Measurements from ENCODE around the gene CFHR2. TPM values are rescaled to one million over a fixed set of nuclear protein-coding genes. Genes with fewer than 3 reads are reported as not detected.

Gene CFHR2
- total and polyA plus RNA-seq, 2 of the 8 experiments (the other 6 are each of a cell fraction or from before 2014, with no cell fraction given), result not detected

- no peak overlapping the region for H3K9ac ChIP-seq (replicated peaks in 1 of 4; ENCODE audit: extremely low read depth in 1 of 4, low read depth in 3 of 4, low read length in 3 of 4)
- no peak for FAIRE-seq
- H3K79me1 ChIP-seq (ENCODE audit: low read depth, low read length), result no peaks in the 10 kb centered on the region
- H3K4me1 ChIP-seq (replicated peaks in 1 of 4; ENCODE audit: control insufficient read depth in 3 of 4, insufficient read depth in 4 of 4, low read length in 3 of 4), result no peaks in the 10 kb centered on the region
- no peak for DNase-seq (ENCODE audit: low read depth in 1 of 2, low spot score in 2 of 2)
- no peak overlapping the region for H2BK12ac ChIP-seq (ENCODE audit: low read depth, low read length)
- H2BK15ac ChIP-seq (ENCODE audit: low read length), result no peak overlapping the region
- H4K20me1 ChIP-seq (replicated peaks in 1 of 2; ENCODE audit: control insufficient read depth in 1 of 2, insufficient read depth in 2 of 2, low read length in 2 of 2), result no peaks in the 10 kb centered on the region
- H4K91ac ChIP-seq (replicated peaks; ENCODE audit: insufficient read length, low read length), result no peak overlapping the region
- no peak overlapping the region for H3K14ac ChIP-seq (ENCODE audit: insufficient read length)
- ChIA-PET CTCF (ENCODE audit: partially characterized antibody) (interaction anchor here (1.0 kb wide), 1 partner anchor 13 kb away, joined by 3 read pairs; no protein-coding TSS in a partner anchor), POLR2A (ENCODE audit: partially characterized antibody) (no interaction called here)
- 89% methylated on average over 3 of the region's 3 CpGs; no CpG with 5 or more reads in 1 of the 2 experiments for WGBS, 2 experiments (ENCODE audit: extremely low coverage in 1 of 2, insufficient coverage in 1 of 2, insufficient read length in 1 of 2, insufficient replicate concordance in 2 of 2, low coverage in 1 of 2, low lambda C conversion rate in 2 of 2, missing lambda C conversion rate in 1 of 2)
- H3K4me2 ChIP-seq (ENCODE audit: insufficient read depth in 1 of 2, low read depth in 2 of 2, low read length in 2 of 2), result no peak overlapping the region
- H4K5ac ChIP-seq (ENCODE audit: insufficient read length, low read depth, low read length), result no peak overlapping the region
- H3K4ac ChIP-seq (replicated peaks; ENCODE audit: insufficient read length, low read depth, low read length), result no peak overlapping the region
- H2BK20ac ChIP-seq (ENCODE audit: low read length), result no peak overlapping the region
- no peaks in the 10 kb centered on the region for H3K23me2 ChIP-seq (ENCODE audit: low read depth, low read length)
- H2AFZ ChIP-seq (ENCODE audit: low read length), result no peak overlapping the region
- H2BK5ac ChIP-seq (ENCODE audit: low read depth, low read length), result no peak overlapping the region
- no peak overlapping the region for H3K27ac ChIP-seq (ENCODE audit: low read depth, low read length)
- H3K79me2 ChIP-seq (ENCODE audit: control insufficient read depth in 1 of 2, insufficient read depth in 2 of 2, low read length in 2 of 2), result no peaks in the 10 kb centered on the region
- no peak overlapping the region for H3K56ac ChIP-seq (replicated peaks; ENCODE audit: insufficient read length, low read depth, low read length)
- no peak overlapping the region for H2BK120ac ChIP-seq (replicated peaks; ENCODE audit: low read depth, low read length)
- no peaks in the 10 kb centered on the region for H3K36me3 ChIP-seq (ENCODE audit: control insufficient read depth in 2 of 4, insufficient read depth in 4 of 4, low read length in 3 of 4)
- no peak overlapping the region for H3K4me3 ChIP-seq (ENCODE audit: extremely low read depth in 1 of 4, insufficient read depth in 2 of 4, low read depth in 3 of 4, low read length in 4 of 4)
- no peaks in the 10 kb centered on the region for H3K27me3 ChIP-seq (replicated peaks in 1 of 4; ENCODE audit: control insufficient read depth in 3 of 4, extremely low read depth in 1 of 4, insufficient read depth in 3 of 4, low read length in 3 of 4)
- no peak overlapping the region for H2AK5ac ChIP-seq (ENCODE audit: low read depth, low read length)
- peaks cover 0 to 2% of the 10 kb centered on the region in 2 experiments; a peak in 1 of 4 replicates for H3K9me3 ChIP-seq (ENCODE audit: insufficient read depth in 2 of 2, low read depth in 1 of 2, low read length in 1 of 2)
- H4K8ac ChIP-seq (ENCODE audit: extremely low read depth, insufficient read depth, low read length), result no peak overlapping the region
- H3K23ac ChIP-seq (ENCODE audit: insufficient read length), result no peak overlapping the region
- H3K18ac ChIP-seq (ENCODE audit: extremely low read depth, low read length), result no peak overlapping the region
- TF ChIP-seq EP300 (IDR thresholded peaks at IDR 0.05; ENCODE audit: borderline replicate concordance in 1 of 2, low read depth in 2 of 2, low read length in 2 of 2), result no peak
- TF ChIP-seq POLR2A (IDR thresholded peaks at IDR 0.05; ENCODE audit: control extremely low read depth in 1 of 2, low read depth in 2 of 2, low read length in 2 of 2), result no peak
- no peak for TF ChIP-seq JUND (IDR thresholded peaks at IDR 0.05; ENCODE audit: low read length)
- TF ChIP-seq RBBP5 (IDR thresholded peaks at IDR 0.05; ENCODE audit: borderline replicate concordance, low read depth, low read length), result no peak
- TF ChIP-seq RXRA (IDR thresholded peaks at IDR 0.05; ENCODE audit: insufficient read depth, low read depth, low read length), result no peak
- no peak for TF ChIP-seq SRF (IDR thresholded peaks at IDR 0.05; ENCODE audit: low read depth, low read length)
- TF ChIP-seq ATF3 (IDR thresholded peaks at IDR 0.05; ENCODE audit: insufficient read depth, low read depth, low read length), result no peak
- no peak for TF ChIP-seq HDAC6 (IDR thresholded peaks at IDR 0.05; ENCODE audit: low read depth, low read length)
- TF ChIP-seq, protein P1, sequence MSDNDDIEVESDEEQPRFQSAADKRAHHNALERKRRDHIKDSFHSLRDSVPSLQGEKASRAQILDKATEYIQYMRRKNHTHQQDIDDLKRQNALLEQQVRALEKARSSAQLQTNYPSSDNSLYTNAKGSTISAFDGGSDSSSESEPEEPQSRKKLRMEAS (IDR thresholded peaks at IDR 0.05), result no peak
- no peak for TF ChIP-seq POLR2AphosphoS5 (IDR thresholded peaks at IDR 0.05; ENCODE audit: low read depth, low read length)
- TF ChIP-seq MAFK (IDR thresholded peaks at IDR 0.05; ENCODE audit: low read depth, low read length), result no peak
- TF ChIP-seq POU5F1 (IDR thresholded peaks at IDR 0.05; ENCODE audit: low read depth, low read length), result no peak
- TF ChIP-seq TEAD4 (IDR thresholded peaks at IDR 0.05; ENCODE audit: low read depth, low read length), result no peak
- TF ChIP-seq NRF1 (IDR thresholded peaks at IDR 0.05; ENCODE audit: low read depth, low read length), result no peak
- TF ChIP-seq KDM5A (IDR thresholded peaks at IDR 0.05; ENCODE audit: low read length), result no peak
These were observed 17.3 kb downstream of the CFHR2 start for GRCh38 chr1:196960854-196961253.
